GM23338 (cell line): ENCODE measurements around the gene UBAC1. TPM values are rescaled to one million over a fixed set of nuclear protein-coding genes. Genes with fewer than 3 reads are reported as not detected.

ENCODE experiments used
- ATAC-seq: fragments of 200-7000 bp; cut with Tn5 transposase; 3 replicates; pipeline ENCODE4 v1.9.1; 2020
- DNase-seq: peaks from one replicate; pipeline ENCODE4 v3.0.0-alpha.2; 2015; ENCODE audit warnings: low spot score
- H2AFZ ChIP-seq: fragments of 200-600 bp; sonication (generic); 2 replicates; pipeline ENCODE4 v1.8.0; 2016; ENCODE audit warnings: antibody characterized with exemption, mild to moderate bottlenecking, moderate library complexity
- H3F3A ChIP-seq: fragments of 200-600 bp; sonication (generic); replicated peaks from 2 replicates; pipeline ENCODE4 v1.8.0; 2017; ENCODE audit warnings: antibody characterized with exemption, mixed run types, low read depth
- H3K27ac ChIP-seq: fragments of 200-600 bp; sonication (generic); 2 replicates; pipeline ENCODE4 v1.6.1; 2016; ENCODE audit warnings: low read depth
- H3K27me3 ChIP-seq: fragments of 200-600 bp; sonication (generic); 2 replicates; pipeline ENCODE4 v1.8.0; 2016; ENCODE audit warnings: mild to moderate bottlenecking, mixed run types, moderate library complexity; ENCODE audit not compliant: insufficient read depth
- H3K36me3 ChIP-seq: fragments of 200-600 bp; sonication (generic); 2 replicates; pipeline ENCODE4 v1.8.0; 2016; ENCODE audit warnings: mild to moderate bottlenecking; ENCODE audit not compliant: insufficient read depth
- H3K4me1 ChIP-seq: fragments of 200-600 bp; sonication (generic); 2 replicates; pipeline ENCODE4 v1.8.0; 2016; ENCODE audit warnings: mild to moderate bottlenecking, moderate library complexity; ENCODE audit not compliant: insufficient read depth
- H3K4me2 ChIP-seq: fragments of 200-600 bp; sonication (generic); 2 replicates; pipeline ENCODE4 v1.7.1; 2017; ENCODE audit warnings: mixed run types
- H3K4me3 ChIP-seq: fragments of 200-600 bp; sonication (generic); 2 replicates; pipeline ENCODE4 v1.6.1; 2016; ENCODE audit warnings: mixed run types
- H3K79me2 ChIP-seq: fragments of 200-600 bp; sonication (generic); replicated peaks from 2 replicates; pipeline ENCODE4 v1.8.0; 2017; ENCODE audit warnings: mild to moderate bottlenecking; ENCODE audit not compliant: insufficient read depth
- H3K9me2 ChIP-seq: fragments of 200-600 bp; sonication (generic); 2 replicates; pipeline ENCODE4 v1.8.0; 2017; ENCODE audit not compliant: insufficient read depth
- H4K20me1 ChIP-seq: fragments of 200-600 bp; sonication (generic); replicated peaks from 2 replicates; pipeline ENCODE4 v1.8.0; 2017; ENCODE audit warnings: mild to moderate bottlenecking; ENCODE audit not compliant: insufficient read depth
- H3K27ac Mint-ChIP-seq: 2 replicates; pipeline ENCODE4 v1.8.0; 2020; ENCODE audit warnings: inconsistent platforms, mild to moderate bottlenecking, moderate library complexity, mixed read lengths
- H3K27me3 Mint-ChIP-seq: 3 replicates; pipeline ENCODE4 v1.8.0; 2022; ENCODE audit warnings: low read depth, mild to moderate bottlenecking, moderate library complexity, mixed read lengths, inconsistent platforms; ENCODE audit not compliant: insufficient read depth, poor library complexity
- H3K36me3 Mint-ChIP-seq: 3 replicates; pipeline ENCODE4 v1.8.0; 2021; ENCODE audit warnings: low read depth, mild to moderate bottlenecking, inconsistent platforms, moderate library complexity, mixed read lengths
- H3K4me1 Mint-ChIP-seq: 3 replicates; pipeline ENCODE4 v1.8.0; 2020; ENCODE audit warnings: mild to moderate bottlenecking, inconsistent platforms, mixed read lengths
- H3K4me3 Mint-ChIP-seq: 3 replicates; pipeline ENCODE4 v1.8.0; 2021; ENCODE audit warnings: moderate library complexity, mild to moderate bottlenecking, inconsistent platforms, mixed read lengths
- H3K9me3 Mint-ChIP-seq: 3 replicates; pipeline ENCODE4 v1.8.0; 2020; ENCODE audit warnings: moderate library complexity, mild to moderate bottlenecking, inconsistent platforms, mixed read lengths
- CREB1 ChIP-seq: fragments of 250-450 bp; sonication (Bioruptor Pico); IDR thresholded peaks from 2 replicates; pipeline ENCODE4 v1.5.0; 2020; ENCODE audit warnings: low read depth, mild to moderate bottlenecking, moderate library complexity
- EZH2 ChIP-seq: fragments of 200-600 bp; sonication (generic); IDR thresholded peaks from one replicate; pipeline ENCODE4 v1.8.0; 2017; ENCODE audit warnings: antibody characterized with exemption, mild to moderate bottlenecking, low read depth; ENCODE audit not compliant: unreplicated experiment
- EZH2phosphoT487 ChIP-seq: fragments of 200-600 bp; sonication (generic); IDR thresholded peaks from one replicate; pipeline ENCODE4 v1.8.1; 2018; ENCODE audit warnings: antibody characterized with exemption; ENCODE audit not compliant: unreplicated experiment
- JUNB ChIP-seq: IDR thresholded peaks from one replicate; pipeline ENCODE4 v1.6.1; 2016; ENCODE audit warnings: antibody characterized with exemption; ENCODE audit not compliant: unreplicated experiment
- NANOG ChIP-seq: IDR thresholded peaks from 2 replicates; pipeline ENCODE4 v1.6.1; 2016; ENCODE audit warnings: antibody characterized with exemption, borderline replicate concordance
- POLR2AphosphoS5 ChIP-seq: IDR thresholded peaks from 2 replicates; pipeline ENCODE4 v1.6.1; 2016; ENCODE audit warnings: antibody characterized with exemption, low read depth
- STAT1 ChIP-seq: IDR thresholded peaks from one replicate; pipeline ENCODE4 v1.6.1; 2016; ENCODE audit warnings: antibody characterized with exemption; ENCODE audit not compliant: unreplicated experiment
- ZNF114 ChIP-seq: fragments of 250-450 bp; sonication (Bioruptor Pico); IDR thresholded peaks from 2 replicates; pipeline ENCODE4 v1.5.0; 2020; ENCODE audit warnings: mild to moderate bottlenecking, moderate library complexity
- ZNF331 ChIP-seq: fragments of 250-450 bp; sonication (Bioruptor Pico); IDR thresholded peaks from 2 replicates; pipeline ENCODE4 v1.5.0; 2020; ENCODE audit warnings: low read depth, mild to moderate bottlenecking, moderate library complexity
- polyA plus RNA-seq: library from polyadenylated mRNA; unstranded; fragments of >200 nt; fragmentation: Nextera tagmentation; extraction: Ambion mirVana; gene quantifications from 2 replicates; pipeline ENCODE4 v1.2.1, GENCODE V29; 2016
- total RNA-seq: library from RNA; depleted of rRNA; stranded (reverse); fragments of >200 nt; shearing (Covaris generic); gene quantifications from 2 replicates; pipeline ENCODE4 v1.2.3, GENCODE V29; 2014
- TF ChIP-seq, protein P1 (sequence below): IDR thresholded peaks from one replicate; pipeline ENCODE4 v1.6.1; 2018; ENCODE audit warnings: antibody characterized with exemption; ENCODE audit not compliant: unreplicated experiment
- TF ChIP-seq, protein P2 (sequence below), 2 experiments: fragments of 200-600 bp in 1 of 2; sonication (generic) in 1 of 2; conservative IDR thresholded peaks; 2 replicates each; pipeline versions ENCODE4 v1.5.1 to v1.6.1; 2016 to 2017; ENCODE audit warnings: antibody characterized with exemption in 2 of 2, low read depth in 2 of 2, mild to moderate bottlenecking in 2 of 2, moderate library complexity in 1 of 2
- TF ChIP-seq, protein P3 (sequence below): fragments of 250-450 bp; sonication (Bioruptor Pico); IDR thresholded peaks from 2 replicates; pipeline ENCODE4 v1.5.0; 2020; ENCODE audit warnings: mild to moderate bottlenecking, moderate library complexity
- TF ChIP-seq, protein P4 (sequence below): IDR thresholded peaks from 2 replicates; pipeline ENCODE4 v1.6.1; 2016; ENCODE audit warnings: antibody characterized with exemption

Gene UBAC1
- total and polyA plus RNA-seq, 2 experiments from 2014 or later: 63.2 to 86.6 TPM

DNA sequence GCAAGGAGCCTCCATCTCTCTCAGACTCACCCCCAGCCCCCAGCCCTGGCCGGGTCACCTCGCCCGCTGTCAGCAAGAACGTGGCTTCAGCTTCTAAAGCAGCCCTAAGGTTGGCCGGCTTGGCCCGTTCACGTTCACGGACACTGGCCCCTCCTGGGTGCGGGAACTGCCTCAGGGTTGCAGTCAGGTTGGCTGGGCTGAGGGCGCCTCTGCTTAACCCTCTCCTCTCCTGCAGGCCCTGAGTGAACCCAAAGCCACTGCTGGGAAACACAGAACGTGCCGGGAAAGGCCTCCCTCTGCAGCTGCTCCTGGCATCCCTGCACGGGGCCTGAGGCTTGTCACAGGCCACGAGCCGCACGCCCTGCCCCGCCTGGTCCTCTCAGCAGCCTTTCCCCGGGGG, 40.1 kb upstream of the UBAC1 start:
- peak; percentile 60 for DNase-seq
- TF ChIP-seq, protein P1, sequence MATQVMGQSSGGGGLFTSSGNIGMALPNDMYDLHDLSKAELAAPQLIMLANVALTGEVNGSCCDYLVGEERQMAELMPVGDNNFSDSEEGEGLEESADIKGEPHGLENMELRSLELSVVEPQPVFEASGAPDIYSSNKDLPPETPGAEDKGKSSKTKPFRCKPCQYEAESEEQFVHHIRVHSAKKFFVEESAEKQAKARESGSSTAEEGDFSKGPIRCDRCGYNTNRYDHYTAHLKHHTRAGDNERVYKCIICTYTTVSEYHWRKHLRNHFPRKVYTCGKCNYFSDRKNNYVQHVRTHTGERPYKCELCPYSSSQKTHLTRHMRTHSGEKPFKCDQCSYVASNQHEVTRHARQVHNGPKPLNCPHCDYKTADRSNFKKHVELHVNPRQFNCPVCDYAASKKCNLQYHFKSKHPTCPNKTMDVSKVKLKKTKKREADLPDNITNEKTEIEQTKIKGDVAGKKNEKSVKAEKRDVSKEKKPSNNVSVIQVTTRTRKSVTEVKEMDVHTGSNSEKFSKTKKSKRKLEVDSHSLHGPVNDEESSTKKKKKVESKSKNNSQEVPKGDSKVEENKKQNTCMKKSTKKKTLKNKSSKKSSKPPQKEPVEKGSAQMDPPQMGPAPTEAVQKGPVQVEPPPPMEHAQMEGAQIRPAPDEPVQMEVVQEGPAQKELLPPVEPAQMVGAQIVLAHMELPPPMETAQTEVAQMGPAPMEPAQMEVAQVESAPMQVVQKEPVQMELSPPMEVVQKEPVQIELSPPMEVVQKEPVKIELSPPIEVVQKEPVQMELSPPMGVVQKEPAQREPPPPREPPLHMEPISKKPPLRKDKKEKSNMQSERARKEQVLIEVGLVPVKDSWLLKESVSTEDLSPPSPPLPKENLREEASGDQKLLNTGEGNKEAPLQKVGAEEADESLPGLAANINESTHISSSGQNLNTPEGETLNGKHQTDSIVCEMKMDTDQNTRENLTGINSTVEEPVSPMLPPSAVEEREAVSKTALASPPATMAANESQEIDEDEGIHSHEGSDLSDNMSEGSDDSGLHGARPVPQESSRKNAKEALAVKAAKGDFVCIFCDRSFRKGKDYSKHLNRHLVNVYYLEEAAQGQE: no peak
- TF ChIP-seq EZH2phosphoT487 (no peak), ZNF331 (CRISPR knock-in tag) (no peak), STAT1 (no peak), NANOG (no peak), CREB1 (no peak), EZH2 (no peak), POLR2AphosphoS5 (no peak), JUNB (no peak), ZNF114 (CRISPR knock-in tag) (no peak)
- TF ChIP-seq, protein P2, sequence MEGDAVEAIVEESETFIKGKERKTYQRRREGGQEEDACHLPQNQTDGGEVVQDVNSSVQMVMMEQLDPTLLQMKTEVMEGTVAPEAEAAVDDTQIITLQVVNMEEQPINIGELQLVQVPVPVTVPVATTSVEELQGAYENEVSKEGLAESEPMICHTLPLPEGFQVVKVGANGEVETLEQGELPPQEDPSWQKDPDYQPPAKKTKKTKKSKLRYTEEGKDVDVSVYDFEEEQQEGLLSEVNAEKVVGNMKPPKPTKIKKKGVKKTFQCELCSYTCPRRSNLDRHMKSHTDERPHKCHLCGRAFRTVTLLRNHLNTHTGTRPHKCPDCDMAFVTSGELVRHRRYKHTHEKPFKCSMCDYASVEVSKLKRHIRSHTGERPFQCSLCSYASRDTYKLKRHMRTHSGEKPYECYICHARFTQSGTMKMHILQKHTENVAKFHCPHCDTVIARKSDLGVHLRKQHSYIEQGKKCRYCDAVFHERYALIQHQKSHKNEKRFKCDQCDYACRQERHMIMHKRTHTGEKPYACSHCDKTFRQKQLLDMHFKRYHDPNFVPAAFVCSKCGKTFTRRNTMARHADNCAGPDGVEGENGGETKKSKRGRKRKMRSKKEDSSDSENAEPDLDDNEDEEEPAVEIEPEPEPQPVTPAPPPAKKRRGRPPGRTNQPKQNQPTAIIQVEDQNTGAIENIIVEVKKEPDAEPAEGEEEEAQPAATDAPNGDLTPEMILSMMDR (conservative IDR thresholded peaks at IDR 0.05; ENCODE audit: low read depth in 2 of 2): no peak
- TF ChIP-seq, protein P3, sequence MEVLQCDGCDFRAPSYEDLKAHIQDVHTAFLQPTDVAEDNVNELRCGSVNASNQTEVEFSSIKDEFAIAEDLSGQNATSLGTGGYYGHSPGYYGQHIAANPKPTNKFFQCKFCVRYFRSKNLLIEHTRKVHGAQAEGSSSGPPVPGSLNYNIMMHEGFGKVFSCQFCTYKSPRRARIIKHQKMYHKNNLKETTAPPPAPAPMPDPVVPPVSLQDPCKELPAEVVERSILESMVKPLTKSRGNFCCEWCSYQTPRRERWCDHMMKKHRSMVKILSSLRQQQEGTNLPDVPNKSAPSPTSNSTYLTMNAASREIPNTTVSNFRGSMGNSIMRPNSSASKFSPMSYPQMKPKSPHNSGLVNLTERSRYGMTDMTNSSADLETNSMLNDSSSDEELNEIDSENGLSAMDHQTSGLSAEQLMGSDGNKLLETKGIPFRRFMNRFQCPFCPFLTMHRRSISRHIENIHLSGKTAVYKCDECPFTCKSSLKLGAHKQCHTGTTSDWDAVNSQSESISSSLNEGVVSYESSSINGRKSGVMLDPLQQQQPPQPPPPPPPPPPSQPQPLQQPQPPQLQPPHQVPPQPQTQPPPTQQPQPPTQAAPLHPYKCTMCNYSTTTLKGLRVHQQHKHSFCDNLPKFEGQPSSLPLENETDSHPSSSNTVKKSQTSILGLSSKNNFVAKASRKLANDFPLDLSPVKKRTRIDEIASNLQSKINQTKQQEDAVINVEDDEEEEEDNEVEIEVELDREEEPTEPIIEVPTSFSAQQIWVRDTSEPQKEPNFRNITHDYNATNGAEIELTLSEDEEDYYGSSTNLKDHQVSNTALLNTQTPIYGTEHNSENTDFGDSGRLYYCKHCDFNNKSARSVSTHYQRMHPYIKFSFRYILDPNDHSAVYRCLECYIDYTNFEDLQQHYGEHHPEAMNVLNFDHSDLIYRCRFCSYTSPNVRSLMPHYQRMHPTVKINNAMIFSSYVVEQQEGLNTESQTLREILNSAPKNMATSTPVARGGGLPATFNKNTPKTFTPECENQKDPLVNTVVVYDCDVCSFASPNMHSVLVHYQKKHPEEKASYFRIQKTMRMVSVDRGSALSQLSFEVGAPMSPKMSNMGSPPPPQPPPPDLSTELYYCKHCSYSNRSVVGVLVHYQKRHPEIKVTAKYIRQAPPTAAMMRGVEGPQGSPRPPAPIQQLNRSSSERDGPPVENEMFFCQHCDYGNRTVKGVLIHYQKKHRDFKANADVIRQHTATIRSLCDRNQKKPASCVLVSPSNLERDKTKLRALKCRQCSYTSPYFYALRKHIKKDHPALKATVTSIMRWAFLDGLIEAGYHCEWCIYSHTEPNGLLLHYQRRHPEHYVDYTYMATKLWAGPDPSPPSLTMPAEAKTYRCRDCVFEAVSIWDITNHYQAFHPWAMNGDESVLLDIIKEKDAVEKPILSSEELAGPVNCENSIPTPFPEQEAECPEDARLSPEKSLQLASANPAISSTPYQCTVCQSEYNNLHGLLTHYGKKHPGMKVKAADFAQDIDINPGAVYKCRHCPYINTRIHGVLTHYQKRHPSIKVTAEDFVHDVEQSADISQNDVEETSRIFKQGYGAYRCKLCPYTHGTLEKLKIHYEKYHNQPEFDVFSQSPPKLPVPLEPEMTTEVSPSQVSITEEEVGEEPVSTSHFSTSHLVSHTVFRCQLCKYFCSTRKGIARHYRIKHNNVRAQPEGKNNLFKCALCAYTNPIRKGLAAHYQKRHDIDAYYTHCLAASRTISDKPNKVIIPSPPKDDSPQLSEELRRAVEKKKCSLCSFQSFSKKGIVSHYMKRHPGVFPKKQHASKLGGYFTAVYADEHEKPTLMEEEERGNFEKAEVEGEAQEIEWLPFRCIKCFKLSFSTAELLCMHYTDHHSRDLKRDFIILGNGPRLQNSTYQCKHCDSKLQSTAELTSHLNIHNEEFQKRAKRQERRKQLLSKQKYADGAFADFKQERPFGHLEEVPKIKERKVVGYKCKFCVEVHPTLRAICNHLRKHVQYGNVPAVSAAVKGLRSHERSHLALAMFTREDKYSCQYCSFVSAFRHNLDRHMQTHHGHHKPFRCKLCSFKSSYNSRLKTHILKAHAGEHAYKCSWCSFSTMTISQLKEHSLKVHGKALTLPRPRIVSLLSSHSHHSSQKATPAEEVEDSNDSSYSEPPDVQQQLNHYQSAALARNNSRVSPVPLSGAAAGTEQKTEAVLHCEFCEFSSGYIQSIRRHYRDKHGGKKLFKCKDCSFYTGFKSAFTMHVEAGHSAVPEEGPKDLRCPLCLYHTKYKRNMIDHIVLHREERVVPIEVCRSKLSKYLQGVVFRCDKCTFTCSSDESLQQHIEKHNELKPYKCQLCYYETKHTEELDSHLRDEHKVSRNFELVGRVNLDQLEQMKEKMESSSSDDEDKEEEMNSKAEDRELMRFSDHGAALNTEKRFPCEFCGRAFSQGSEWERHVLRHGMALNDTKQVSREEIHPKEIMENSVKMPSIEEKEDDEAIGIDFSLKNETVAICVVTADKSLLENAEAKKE (CRISPR knock-in tag): no peak
- TF ChIP-seq, protein P4, sequence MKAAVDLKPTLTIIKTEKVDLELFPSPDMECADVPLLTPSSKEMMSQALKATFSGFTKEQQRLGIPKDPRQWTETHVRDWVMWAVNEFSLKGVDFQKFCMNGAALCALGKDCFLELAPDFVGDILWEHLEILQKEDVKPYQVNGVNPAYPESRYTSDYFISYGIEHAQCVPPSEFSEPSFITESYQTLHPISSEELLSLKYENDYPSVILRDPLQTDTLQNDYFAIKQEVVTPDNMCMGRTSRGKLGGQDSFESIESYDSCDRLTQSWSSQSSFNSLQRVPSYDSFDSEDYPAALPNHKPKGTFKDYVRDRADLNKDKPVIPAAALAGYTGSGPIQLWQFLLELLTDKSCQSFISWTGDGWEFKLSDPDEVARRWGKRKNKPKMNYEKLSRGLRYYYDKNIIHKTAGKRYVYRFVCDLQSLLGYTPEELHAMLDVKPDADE: no peak
- H3K27me3 Mint-ChIP-seq: peaks cover 22% of the 10 kb centered on the region

More for the DNA sequence above, 40.1 kb upstream of the UBAC1 start:
- H3K27ac ChIP-seq: no peak overlapping the region
- Mint-ChIP-seq H3K36me3 (no peaks in the 10 kb centered on the region), H3K9me3 (no peaks in the 10 kb centered on the region), H3K4me1 (peaks cover 17% of the 10 kb centered on the region), H3K4me3 (no peak overlapping the region), H3K27ac (peak overlapping the region; percentile 36; the same call in 1 of the 2 replicates)
- H3K4me1 ChIP-seq: peaks cover 6% of the 10 kb centered on the region
- no peaks in the 10 kb centered on the region for H3K27me3 ChIP-seq
- no peaks in the 10 kb centered on the region for H3K9me2 ChIP-seq
- peak; percentile 44 for ATAC-seq
- no peaks in the 10 kb centered on the region for H3K36me3 ChIP-seq
- H4K20me1 ChIP-seq: no peaks in the 10 kb centered on the region
- no peak overlapping the region for H3K4me2 ChIP-seq
- peaks cover under 1% of the 10 kb centered on the region; the same call in 1 of the 2 replicates for H3F3A ChIP-seq
- H3K4me3 ChIP-seq: no peak overlapping the region
- H2AFZ ChIP-seq: no peak overlapping the region
- H3K79me2 ChIP-seq: no peaks in the 10 kb centered on the region
